ENCODE results near the gene IGFBP7.

IGFBP7 gene

DNA sequence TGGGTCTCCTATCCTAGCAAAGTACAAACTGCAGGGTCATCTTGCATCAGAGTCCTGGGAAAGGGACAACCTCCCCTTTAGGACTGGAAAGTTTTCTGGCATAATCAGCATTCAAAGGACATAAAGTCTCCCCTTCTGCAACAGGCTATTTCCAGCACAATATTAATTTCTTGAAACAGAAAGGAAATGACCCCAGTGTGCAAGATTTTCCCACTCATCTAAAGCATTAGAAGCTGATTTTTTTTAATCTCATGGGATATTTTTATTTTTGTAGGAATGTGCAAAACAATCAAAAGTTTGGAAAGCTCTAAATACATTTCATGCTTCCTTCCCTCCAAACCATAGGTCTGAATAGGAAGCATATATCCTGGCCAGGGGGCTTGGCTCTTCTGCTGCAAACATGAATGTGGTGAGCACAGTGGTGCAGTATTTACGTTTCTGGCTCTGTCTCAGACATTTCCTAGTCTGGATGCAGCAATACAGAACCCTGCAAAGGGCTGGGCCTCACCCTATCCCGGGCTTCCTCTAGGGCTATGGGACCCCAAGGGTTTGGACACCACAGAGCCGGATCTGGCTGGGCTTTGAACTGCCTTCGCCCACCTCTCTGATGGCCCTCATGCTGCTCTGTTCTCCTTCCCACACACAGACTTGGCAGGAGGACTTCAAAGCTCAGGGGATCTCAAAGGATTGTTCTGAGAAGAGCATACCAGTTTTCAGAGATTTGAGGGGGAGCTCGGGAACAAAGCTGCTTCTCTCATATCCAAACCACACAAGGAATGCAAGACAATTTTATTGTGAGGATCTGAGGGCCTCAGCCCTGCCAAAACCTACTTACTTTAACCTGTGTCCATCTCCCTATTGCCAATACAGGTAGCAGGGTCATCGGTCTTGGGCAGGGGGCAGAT, 66.6 kb downstream of the IGFBP7 start:
- no peak for DNase-seq (ENCODE audit: extremely low spot score)
- ChIA-PET CTCF (interaction anchor here (1.4 kb wide), 1 partner anchor 121 kb away, joined by 4 read pairs; no protein-coding TSS in a partner anchor), POLR2A (no interaction called here)
- TF ChIP-seq, protein P1, sequence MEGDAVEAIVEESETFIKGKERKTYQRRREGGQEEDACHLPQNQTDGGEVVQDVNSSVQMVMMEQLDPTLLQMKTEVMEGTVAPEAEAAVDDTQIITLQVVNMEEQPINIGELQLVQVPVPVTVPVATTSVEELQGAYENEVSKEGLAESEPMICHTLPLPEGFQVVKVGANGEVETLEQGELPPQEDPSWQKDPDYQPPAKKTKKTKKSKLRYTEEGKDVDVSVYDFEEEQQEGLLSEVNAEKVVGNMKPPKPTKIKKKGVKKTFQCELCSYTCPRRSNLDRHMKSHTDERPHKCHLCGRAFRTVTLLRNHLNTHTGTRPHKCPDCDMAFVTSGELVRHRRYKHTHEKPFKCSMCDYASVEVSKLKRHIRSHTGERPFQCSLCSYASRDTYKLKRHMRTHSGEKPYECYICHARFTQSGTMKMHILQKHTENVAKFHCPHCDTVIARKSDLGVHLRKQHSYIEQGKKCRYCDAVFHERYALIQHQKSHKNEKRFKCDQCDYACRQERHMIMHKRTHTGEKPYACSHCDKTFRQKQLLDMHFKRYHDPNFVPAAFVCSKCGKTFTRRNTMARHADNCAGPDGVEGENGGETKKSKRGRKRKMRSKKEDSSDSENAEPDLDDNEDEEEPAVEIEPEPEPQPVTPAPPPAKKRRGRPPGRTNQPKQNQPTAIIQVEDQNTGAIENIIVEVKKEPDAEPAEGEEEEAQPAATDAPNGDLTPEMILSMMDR (IDR thresholded peaks at IDR 0.05; ENCODE audit: control extremely low read depth, extremely low read depth, low read depth, missing control alignments), result no peak

- TF ChIP-seq, protein P1 (IDR thresholded peaks at IDR 0.05; ENCODE audit: control extremely low read depth, extremely low read depth, low read depth, missing control alignments), result no peak
- POLR2A ChIA-PET, result no interaction called here
- no peak for DNase-seq (ENCODE audit: extremely low spot score)
- CTCF ChIA-PET, result interaction anchor here (1.4 kb wide), 1 partner anchor 121 kb away, joined by 4 read pairs; no protein-coding TSS in a partner anchor
Observed at GRCh38 chr4:57042711-57043169, 67.4 kb downstream of the IGFBP7 start.

DNA sequence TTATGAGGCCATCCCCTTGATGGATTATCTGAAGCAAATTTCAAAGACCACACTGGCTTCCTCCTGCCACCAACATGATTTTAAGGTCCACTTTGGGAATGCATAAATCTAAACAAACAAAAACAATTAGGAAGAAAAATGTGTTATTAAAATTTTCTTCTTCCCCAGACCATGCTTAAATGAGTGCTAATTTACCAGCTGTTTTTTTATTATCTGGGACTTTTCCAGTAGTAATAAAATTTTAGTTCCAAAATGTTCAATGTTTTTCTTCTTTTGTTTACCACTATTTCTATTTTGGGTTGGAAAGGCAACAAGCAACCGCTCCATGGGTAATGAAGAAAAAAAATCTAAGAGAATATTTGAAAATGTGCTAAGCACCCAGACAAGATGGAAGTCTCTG, 69.2 kb downstream of the IGFBP7 start:
- POLR2A ChIA-PET, result no interaction called here
- no peak for DNase-seq (ENCODE audit: extremely low spot score)
- TF ChIP-seq, protein P1 (IDR thresholded peaks at IDR 0.05; ENCODE audit: control extremely low read depth, extremely low read depth, low read depth, missing control alignments), result no peak
- CTCF ChIA-PET, result interaction anchor here (1.4 kb wide), 1 partner anchor 9 kb away, joined by 4 read pairs; no protein-coding TSS in a partner anchor

- ChIA-PET POLR2A (no interaction called here), CTCF (interaction anchor here (1.4 kb wide), 1 partner anchor 8 kb away, joined by 4 read pairs; no protein-coding TSS in a partner anchor)
- DNase-seq (ENCODE audit: extremely low spot score), result no peak
- TF ChIP-seq, protein P1 (IDR thresholded peaks at IDR 0.05; ENCODE audit: control extremely low read depth, extremely low read depth, low read depth, missing control alignments), result no peak
Observed at GRCh38 chr4:57040510-57040909, 69.7 kb downstream of the IGFBP7 start.

- ChIA-PET POLR2A (no interaction called here), CTCF (no interaction called here)
- TF ChIP-seq, protein P1 (IDR thresholded peaks at IDR 0.05; ENCODE audit: control extremely low read depth, extremely low read depth, low read depth, missing control alignments), result no peak
- DNase-seq (ENCODE audit: extremely low spot score), result no peak
Observed at GRCh38 chr4:57039345-57039744, 70.8 kb downstream of the IGFBP7 start.

DNA sequence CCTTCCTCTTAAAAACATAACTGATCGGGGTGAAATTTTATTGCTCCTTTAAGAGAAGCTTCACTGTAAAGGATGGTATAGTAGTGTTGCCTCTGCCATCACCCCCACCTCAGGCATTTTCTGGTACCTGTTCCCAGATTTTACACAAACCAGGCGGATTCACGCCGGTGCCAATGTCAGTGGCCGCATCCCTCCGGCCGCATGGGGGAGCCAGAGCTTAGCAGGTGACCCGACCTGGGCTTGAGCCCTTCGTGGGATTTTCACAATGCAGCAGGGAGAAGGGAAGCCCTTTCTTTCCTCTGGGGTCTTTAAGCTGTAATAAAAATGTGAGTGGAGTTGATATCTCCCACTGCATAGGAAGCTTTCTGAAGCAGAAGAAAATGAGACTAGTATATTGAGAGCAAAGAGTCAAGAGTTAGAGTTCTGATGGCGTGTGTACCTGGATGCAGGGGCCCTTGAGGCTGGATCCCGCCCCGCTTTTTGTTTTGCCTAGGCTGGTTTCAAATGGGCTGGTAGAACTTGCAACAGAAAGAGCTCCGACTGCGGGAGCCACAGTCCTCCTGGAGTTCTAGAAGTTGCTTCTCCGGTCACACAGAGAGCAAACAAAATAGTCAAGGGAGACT, 72.1 kb downstream of the IGFBP7 start:
- CTCF ChIA-PET, result interaction anchor here (0.8 to 2.1 kb wide), 8 partner anchors 9 to 127 kb away, joined by 3 to 8 read pairs (median 4); no protein-coding TSS in a partner anchor

More for the DNA sequence above, 72.1 kb downstream of the IGFBP7 start:
- peak; percentile 52 for DNase-seq (ENCODE audit: extremely low spot score)
- TF ChIP-seq, protein P1 (IDR thresholded peaks at IDR 0.05; ENCODE audit: control extremely low read depth, extremely low read depth, low read depth, missing control alignments), result peak; percentile 66
- POLR2A ChIA-PET, result no interaction called here
